ENCODE results near the gene ZFYVE21. TPM values are rescaled to one million over a fixed set of nuclear protein-coding genes. Genes with fewer than 3 reads are reported as not detected.
A peak's percentile ranks its signal among the peaks of the same experiment; 100 is the strongest.

Gene ZFYVE21
- total RNA-seq, 1 donor from 2014 or later: 48.1 TPM

DNA sequence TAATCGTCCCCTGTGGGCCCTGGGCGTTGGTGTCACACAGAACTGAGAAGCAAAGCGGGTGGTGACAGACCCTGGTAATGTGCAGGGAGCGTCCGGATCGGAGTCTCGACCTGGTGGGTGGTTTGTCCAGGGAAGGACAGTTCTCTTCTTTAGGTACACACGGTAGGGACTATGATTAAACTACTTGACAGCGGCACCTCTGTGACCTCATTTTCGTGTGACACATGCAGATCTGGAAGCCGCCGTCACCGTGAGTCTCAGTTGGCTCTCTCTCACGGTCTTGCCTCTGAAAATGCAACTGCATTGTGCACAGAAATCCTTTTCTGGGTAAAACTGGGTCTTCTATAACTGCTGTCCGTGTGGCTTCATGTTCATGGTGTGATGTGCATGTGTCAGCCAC, 32.5 kb upstream of the ZFYVE21 start:
- Mint-ChIP-seq H3K4me1 (ENCODE audit: unreplicated experiment) (no peaks in the 10 kb centered on the region), H3K36me3 (ENCODE audit: low read depth, unreplicated experiment) (peaks cover 35% of the 10 kb centered on the region), H3K4me3 (ENCODE audit: unreplicated experiment) (no peak overlapping the region), H3K27ac (ENCODE audit: unreplicated experiment) (no peak overlapping the region), H3K9me3 (ENCODE audit: unreplicated experiment) (no peaks in the 10 kb centered on the region), H3K27me3 (ENCODE audit: unreplicated experiment) (no peaks in the 10 kb centered on the region)
- TF ChIP-seq, protein P1, sequence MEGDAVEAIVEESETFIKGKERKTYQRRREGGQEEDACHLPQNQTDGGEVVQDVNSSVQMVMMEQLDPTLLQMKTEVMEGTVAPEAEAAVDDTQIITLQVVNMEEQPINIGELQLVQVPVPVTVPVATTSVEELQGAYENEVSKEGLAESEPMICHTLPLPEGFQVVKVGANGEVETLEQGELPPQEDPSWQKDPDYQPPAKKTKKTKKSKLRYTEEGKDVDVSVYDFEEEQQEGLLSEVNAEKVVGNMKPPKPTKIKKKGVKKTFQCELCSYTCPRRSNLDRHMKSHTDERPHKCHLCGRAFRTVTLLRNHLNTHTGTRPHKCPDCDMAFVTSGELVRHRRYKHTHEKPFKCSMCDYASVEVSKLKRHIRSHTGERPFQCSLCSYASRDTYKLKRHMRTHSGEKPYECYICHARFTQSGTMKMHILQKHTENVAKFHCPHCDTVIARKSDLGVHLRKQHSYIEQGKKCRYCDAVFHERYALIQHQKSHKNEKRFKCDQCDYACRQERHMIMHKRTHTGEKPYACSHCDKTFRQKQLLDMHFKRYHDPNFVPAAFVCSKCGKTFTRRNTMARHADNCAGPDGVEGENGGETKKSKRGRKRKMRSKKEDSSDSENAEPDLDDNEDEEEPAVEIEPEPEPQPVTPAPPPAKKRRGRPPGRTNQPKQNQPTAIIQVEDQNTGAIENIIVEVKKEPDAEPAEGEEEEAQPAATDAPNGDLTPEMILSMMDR (IDR thresholded peaks at IDR 0.05; ENCODE audit: unreplicated experiment): no peak
- DNase-seq (ENCODE audit: low spot score): no peak

DNA sequence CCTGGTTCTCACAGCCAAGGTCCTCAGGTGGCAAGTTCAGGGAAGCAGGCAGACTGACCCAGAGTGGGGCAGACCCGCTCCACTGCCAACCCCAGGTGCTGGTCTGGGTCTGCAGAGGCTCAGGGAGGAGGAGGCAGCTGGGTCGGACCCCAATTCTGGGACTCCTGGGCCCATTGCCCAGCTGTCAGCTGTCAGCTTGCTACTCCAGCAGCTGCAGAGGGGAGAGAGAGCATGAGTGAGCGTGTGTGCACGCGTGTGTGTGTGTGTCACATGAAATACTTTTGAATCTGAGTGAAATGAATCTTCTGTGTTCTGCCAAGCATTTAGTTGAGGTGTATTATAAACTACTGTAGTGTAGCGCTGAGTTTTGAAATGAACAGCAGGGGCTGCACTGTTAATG, 31.1 kb upstream of the ZFYVE21 start:
- Mint-ChIP-seq H3K4me3 (ENCODE audit: unreplicated experiment) (no peak overlapping the region), H3K36me3 (ENCODE audit: low read depth, unreplicated experiment) (peaks cover 35% of the 10 kb centered on the region), H3K4me1 (ENCODE audit: unreplicated experiment) (no peaks in the 10 kb centered on the region), H3K27ac (ENCODE audit: unreplicated experiment) (no peak overlapping the region), H3K27me3 (ENCODE audit: unreplicated experiment) (peaks cover under 1% of the 10 kb centered on the region), H3K9me3 (ENCODE audit: unreplicated experiment) (no peaks in the 10 kb centered on the region)
- TF ChIP-seq, protein P1 (IDR thresholded peaks at IDR 0.05; ENCODE audit: unreplicated experiment): no peak
- no peak for DNase-seq (ENCODE audit: low spot score)

DNA sequence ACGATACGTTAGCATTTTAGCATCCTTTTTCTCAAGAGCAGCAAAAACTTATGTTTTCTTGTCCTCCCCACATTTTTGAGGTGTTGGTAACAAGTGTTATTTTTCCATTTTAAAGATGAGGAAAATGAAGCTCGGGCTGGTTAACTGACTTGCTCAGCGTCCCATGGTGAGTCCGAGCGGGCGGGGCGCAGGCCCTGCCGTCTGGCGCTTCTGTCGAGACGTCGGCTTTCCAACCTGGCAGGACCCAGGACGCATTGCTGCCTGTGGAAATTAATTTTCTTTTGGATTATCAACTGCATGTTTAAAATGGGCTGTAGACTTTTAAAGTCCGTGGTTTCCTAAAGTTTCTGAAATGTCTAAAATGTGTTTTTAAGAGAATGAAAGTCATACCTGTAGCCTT, 30.7 kb upstream of the ZFYVE21 start:
- H3K36me3 Mint-ChIP-seq (ENCODE audit: low read depth, unreplicated experiment): peaks cover 35% of the 10 kb centered on the region
- TF ChIP-seq, protein P1 (IDR thresholded peaks at IDR 0.05; ENCODE audit: unreplicated experiment): no peak
- no peak overlapping the region for H3K4me3 Mint-ChIP-seq (ENCODE audit: unreplicated experiment)
- peaks cover 2% of the 10 kb centered on the region for H3K27me3 Mint-ChIP-seq (ENCODE audit: unreplicated experiment)
- H3K4me1 Mint-ChIP-seq (ENCODE audit: unreplicated experiment): no peaks in the 10 kb centered on the region
- H3K9me3 Mint-ChIP-seq (ENCODE audit: unreplicated experiment): no peaks in the 10 kb centered on the region
- no peak overlapping the region for H3K27ac Mint-ChIP-seq (ENCODE audit: unreplicated experiment)
- DNase-seq (ENCODE audit: low spot score): no peak

DNA sequence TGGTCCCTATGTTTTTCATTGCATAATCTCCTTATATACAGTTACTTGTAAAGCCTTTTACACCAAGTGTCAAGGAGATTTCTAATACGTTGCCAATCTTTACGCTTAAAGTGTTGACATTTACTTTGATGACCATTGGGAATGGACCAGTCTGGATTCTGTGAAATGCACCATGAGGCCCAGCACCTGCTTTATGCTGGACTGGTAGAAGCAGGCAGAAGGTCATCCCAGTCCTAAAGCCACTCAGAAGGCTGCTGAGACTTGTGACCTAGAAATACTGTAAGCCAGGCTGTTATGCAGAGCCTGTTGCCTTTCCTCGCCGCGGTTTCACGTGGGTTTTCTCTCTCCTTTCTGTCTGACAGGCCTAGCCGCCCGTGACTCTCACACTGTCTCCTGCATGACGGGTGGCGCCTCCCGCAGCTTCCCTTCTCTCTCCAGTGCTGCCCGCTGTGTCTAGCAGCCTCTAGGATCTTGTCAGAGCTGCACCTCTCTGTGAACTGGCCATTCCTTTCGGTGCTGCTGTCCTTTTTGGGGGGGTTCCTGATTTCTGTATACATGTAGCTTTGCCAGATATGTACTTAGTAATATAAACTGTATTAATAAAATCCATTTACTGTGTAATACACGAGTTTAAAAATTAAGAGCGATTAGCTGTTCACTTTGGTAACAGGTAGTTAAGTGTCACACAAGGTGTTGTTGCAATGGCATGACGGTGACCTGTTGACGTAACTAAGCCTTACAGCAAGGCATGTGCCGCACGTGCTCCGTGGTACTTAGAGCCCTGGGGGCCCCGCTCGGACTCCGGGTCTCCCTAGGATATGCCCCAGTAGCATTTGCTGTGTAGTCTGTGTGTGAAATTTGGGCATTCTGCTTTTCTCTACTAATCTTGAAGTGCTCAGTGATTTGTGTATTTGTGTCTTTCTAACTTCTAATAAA, 30.1 kb upstream of the ZFYVE21 start:
- Mint-ChIP-seq H3K4me1 (ENCODE audit: unreplicated experiment) (no peaks in the 10 kb centered on the region), H3K9me3 (ENCODE audit: unreplicated experiment) (no peaks in the 10 kb centered on the region), H3K36me3 (ENCODE audit: low read depth, unreplicated experiment) (peaks cover 34% of the 10 kb centered on the region), H3K27me3 (ENCODE audit: unreplicated experiment) (peaks cover 3% of the 10 kb centered on the region), H3K27ac (ENCODE audit: unreplicated experiment) (peak overlapping the region; percentile 72), H3K4me3 (ENCODE audit: unreplicated experiment) (peak overlapping the region; percentile 0)
- TF ChIP-seq, protein P1 (IDR thresholded peaks at IDR 0.05; ENCODE audit: unreplicated experiment): no peak
- DNase-seq (ENCODE audit: low spot score): no peak

DNA sequence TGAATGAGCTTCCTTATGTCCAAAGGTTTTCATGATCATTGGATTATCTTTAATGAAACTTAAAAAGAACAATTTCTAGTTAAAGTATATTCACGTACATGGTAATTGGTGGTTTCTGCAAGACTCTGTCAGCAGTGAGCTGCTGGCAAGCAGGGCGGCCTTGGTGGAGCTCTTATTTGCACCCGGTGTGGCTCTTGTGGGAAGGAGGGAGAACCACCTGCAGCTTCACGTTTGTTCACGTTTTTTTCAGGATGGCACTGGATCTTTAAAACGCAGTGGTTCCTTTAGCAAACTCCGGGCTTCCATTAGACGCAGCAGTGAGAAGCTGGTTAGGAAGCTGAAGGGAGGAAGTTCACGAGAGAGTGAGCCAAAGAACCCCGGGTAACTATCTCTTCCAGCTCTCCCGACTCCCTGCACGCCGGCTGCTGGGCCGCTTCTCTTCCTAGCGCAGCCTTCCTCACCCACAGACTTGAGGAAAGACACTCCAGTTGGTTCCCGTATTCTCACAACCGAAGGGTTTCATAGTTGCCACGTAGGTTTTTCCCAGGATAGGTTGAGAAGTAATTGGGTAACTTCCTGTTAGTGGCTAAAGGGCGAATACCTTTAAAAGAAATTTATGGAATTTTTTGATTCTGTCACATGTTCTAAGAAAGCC, 28.7 kb upstream of the ZFYVE21 start:
- no peaks in the 10 kb centered on the region for H3K9me3 Mint-ChIP-seq (ENCODE audit: unreplicated experiment)
- H3K4me1 Mint-ChIP-seq (ENCODE audit: unreplicated experiment): no peaks in the 10 kb centered on the region
- H3K27ac Mint-ChIP-seq (ENCODE audit: unreplicated experiment): no peak overlapping the region
- TF ChIP-seq, protein P1 (IDR thresholded peaks at IDR 0.05; ENCODE audit: unreplicated experiment): no peak
- H3K4me3 Mint-ChIP-seq (ENCODE audit: unreplicated experiment): no peak overlapping the region
- peaks cover 3% of the 10 kb centered on the region for H3K27me3 Mint-ChIP-seq (ENCODE audit: unreplicated experiment)
- peaks cover 32% of the 10 kb centered on the region for H3K36me3 Mint-ChIP-seq (ENCODE audit: low read depth, unreplicated experiment)
- DNase-seq (ENCODE audit: low spot score): no peak
